ENCODE data around the gene KCNJ18.
"Not testable (repeated sequence)": the region's sequence is repeated elsewhere in the genome, so short reads cannot be mapped to it uniquely, and the experiment has no call there.

KCNJ18 gene

DNA sequence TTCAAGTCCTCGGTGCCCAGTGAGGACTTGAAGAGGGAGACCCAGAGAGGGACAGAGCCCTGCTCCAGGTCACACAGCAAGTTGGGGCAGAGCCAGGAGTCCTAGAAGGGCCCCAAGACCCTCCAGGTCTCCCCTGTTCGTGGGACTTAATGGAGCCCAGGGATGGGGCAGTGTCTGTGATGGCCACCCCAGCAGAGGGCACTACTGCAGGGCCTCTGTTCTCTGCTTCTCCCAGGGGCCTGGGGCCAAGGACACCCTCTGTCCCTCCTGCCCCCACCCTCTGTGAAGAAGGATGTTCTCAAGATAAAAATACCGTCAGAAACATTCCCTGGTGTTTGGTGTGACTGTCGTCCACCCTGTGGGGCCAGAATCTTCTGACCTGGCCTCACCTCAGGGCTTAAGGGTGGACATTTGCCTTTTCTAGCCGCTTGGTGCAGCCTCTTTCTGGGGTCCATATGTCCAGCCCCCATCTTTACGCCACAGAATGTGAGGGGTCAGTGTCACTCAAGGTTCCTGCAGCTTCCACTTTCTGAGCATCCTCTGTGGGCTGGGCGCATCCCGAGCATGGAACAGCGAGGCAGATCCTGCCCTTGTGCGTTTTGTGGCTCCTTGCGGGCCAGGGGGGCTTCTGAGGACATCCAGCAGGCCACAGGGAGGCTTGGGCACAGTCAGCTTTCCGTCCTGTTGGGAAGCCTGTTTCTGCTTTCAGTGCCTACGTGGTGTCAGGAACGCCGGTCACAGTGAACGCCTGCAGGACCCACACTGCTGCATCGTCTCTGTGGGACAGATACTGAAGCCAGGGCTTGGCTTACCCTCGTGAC, at the start of gene KCNJ18:
KCNJ18 (plus strand) TSS at position 641 of the 821 bp plus-strand sequence. CDS start 10,264 bp downstream, outside the sequence.
- DNase-seq, result not testable (repeated sequence)

DNA sequence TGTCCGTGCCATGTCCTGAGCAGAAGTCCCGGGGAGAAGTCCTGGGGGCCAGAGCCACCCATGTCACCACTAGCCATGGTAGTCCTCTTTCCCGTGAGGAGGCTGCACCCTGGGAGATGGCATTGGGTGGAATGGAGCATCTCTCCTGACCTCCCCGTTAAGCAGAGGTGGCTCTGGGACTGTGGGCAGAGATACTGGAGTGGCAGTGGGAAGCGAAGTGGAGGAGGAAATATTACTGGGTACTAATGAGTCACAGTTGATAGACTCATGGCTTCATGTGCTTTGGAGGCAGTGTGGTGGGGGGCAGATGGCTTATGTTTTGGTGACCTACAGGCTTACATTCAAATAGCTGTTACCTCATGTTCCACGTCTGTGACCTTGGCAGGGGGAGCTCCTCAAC, 44.2 kb upstream of the KCNJ18 start:
- DNase-seq, result not testable (repeated sequence)

DNA sequence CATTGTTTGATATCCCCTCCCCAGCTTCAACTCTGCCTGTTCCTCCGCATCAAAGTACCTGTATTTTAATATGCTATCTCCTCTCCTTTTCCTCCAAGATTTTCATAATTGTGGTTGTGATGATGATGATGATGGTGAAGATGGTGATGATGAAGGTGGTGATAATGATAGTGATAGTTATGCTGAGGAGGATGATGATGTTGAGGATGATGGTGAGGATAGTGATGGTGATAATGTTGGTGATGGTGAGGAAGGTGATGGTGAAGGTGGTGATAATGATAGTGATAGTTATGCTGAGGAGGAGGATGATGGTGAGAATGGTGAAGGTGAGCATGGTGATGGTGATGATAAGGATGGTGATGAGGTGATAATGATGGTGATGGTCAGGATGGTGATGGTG, 42.3 kb upstream of the KCNJ18 start:
- DNase-seq, result not testable (repeated sequence)

DNA sequence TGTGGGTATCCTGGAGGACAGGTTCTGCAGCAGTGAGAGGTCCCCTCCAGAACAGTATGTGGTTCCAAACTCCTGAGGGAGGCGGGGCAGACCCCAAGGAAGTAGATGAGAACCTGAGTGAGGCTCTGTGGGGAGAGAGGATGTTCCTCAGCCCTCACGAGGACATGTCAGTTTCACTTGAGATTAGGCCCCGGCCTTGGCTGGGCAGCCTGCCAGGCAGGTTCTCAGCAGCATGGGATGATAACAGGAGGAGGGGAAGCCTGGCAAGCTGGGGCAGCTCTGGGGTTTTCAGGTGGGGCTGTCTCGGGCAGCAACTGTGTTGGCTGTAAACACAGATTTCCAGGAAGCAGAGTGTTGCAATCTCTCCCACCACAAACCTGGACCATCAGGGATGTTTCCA, 40.3 kb upstream of the KCNJ18 start:
- not testable (repeated sequence) for DNase-seq

- not testable (repeated sequence) for DNase-seq
Observed at GRCh38 chr17:21653211-21653610, 39.1 kb upstream of the KCNJ18 start.

GRCh38 chr17:21656518-21657309, 35.6 kb upstream of the KCNJ18 start:
- not testable (repeated sequence) for DNase-seq

DNA sequence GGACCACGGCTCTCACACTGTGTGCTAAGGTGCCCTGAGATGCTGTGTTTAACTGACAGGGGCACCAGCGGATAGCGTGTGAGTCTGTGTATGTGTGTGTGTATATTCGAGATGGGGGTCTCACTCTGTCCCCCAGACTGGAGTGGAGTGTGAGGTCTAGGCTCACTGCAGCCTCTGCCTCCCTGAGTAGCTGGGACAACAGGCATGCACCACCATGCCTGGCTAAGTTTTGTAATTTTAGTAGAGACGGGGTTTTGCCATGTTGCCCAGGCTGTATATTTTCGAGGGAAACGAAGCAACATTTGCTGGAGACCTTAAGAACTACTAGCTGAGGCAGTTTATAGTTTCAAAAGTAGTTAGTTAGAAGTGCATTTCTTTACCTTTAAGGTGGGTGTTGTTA, 32.7 kb upstream of the KCNJ18 start:
- not testable (repeated sequence) for DNase-seq

DNA sequence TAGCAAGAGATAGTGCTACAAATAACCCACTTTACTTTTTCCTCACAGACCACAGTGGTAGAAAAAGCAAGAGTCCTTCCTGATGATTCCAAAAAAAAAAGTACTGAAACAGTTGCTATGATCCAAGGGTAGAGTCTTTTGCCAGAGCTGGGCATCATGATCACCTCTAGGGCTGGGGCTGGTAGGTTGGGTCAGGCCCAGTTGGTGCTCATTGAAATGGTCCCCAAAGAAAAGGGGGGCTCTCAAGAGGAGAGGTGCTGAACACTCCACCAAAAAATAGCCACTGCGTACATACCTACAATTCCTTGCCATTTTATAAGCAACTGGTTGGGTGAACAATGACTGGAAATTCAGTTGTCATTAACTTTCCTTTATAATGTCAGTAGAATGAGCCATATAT, 30.9 kb upstream of the KCNJ18 start:
- DNase-seq, result not testable (repeated sequence)

GRCh38 chr17:21663166-21663565, 29.2 kb upstream of the KCNJ18 start:
- not testable (repeated sequence) for DNase-seq

GRCh38 chr17:21663614-21664474, 28.5 kb upstream of the KCNJ18 start:
- not testable (repeated sequence) for DNase-seq

DNA sequence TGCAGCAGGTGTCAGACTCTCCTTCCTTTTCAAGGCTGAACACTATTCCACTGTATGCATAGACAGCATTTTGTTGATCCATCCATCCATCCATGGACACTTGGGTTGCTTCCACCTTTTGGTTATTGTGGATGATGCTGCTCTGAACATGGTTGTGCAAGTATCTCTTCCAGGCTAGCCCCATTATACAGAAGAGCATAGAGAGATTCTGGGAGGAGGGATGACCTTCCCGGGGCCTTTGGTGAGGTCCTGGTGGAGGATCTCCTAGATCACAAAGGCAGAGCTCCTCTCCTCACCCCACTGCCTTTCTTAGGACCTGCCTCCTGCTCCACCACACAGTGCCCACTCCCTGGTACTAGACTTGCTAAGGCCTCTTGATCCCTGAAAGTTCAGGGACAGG, 27.2 kb upstream of the KCNJ18 start:
- not testable (repeated sequence) for DNase-seq

GRCh38 chr17:21665935-21666493, 26.3 kb upstream of the KCNJ18 start:
- not testable (repeated sequence) for DNase-seq

DNA sequence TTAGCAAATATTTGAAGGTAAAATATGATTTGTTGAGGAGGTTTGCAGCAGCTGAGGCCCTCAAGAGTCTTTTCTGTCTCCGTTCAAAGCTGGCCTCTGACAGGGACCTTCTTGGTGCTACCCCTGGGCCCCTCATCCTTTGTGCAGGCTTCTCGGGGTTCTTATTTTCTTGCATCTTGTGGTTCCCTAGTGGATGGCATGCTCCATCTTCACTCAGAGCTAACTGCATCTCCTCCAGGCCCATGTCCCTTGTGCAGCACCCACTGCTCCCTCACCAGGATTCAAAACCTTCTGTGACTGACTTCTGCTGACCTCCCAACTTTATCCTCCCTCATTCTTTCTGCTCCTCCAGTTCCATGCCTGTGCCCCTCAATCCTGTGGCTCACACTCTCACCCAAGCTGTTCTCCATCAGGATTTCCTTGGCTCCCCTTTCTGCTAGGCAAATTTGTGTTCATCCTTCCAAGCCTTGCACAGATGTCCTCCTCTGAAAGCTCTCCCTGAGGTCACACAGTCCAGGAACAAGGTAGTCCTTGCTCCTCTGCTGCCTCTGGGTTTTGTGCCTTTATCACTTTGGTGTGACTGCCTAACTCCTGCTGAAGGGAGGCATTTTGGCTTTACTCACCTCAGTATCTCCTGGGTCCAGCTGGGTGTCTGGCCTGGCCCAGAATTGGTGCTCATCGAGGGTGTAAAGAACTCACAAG, 25.5 kb upstream of the KCNJ18 start:
- DNase-seq, result not testable (repeated sequence)

- DNase-seq, result not testable (repeated sequence)
Observed at GRCh38 chr17:21667413-21668117, 24.8 kb upstream of the KCNJ18 start.

DNA sequence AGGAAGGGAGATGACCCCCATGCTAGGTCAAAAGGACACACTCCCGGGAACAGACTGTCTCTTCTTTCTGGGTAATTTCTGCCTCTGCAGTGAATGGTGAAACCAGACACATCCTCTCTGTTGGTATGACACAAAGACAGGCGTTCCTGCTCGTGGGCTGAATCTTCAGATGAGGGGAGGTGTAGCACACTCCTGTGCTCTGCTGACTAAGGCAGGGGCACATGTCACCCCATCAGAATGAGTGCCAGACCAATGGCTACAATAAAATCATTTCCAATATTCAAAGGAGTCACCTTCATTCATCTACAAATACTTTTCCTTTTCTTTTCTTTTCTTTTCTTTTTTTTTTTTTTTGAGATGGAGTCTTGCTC, 24.2 kb upstream of the KCNJ18 start:
- not testable (repeated sequence) for DNase-seq

DNA sequence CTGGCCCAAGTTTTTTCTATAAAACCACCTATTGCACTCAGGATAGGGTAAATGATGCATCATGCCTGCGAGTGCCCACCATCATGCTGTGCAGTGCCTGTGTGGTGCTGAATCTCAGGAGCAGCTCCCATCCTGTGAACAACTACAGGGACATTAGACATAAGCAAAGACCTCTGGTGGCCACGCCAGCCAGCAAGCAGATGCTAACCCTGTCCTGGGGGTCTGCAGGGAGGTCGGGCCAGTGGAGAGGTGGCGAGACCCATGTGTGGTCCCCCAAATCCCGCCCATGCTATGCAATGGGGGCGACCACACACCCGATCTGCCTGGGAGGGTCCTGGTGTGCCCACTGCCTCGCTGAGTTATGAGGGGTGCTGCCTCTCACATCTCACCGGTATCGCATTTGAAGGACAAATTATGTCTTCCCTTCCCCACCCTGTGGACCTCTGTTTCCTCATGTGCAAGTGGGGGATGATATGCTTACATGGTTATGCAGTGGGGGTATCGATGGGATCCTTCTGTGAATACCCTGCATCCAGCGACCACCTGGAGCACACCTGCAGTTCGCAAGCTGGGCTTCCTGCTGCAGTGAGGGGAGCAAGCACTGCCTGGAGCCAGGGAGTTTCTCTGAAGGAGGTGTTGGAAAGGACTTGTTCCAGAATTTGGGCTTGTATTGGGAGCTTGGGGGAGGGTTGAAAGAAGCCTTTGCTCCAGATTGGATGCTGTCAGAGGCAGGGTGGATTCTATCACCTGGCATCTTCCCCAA, 23.4 kb upstream of the KCNJ18 start:
- not testable (repeated sequence) for DNase-seq

DNA sequence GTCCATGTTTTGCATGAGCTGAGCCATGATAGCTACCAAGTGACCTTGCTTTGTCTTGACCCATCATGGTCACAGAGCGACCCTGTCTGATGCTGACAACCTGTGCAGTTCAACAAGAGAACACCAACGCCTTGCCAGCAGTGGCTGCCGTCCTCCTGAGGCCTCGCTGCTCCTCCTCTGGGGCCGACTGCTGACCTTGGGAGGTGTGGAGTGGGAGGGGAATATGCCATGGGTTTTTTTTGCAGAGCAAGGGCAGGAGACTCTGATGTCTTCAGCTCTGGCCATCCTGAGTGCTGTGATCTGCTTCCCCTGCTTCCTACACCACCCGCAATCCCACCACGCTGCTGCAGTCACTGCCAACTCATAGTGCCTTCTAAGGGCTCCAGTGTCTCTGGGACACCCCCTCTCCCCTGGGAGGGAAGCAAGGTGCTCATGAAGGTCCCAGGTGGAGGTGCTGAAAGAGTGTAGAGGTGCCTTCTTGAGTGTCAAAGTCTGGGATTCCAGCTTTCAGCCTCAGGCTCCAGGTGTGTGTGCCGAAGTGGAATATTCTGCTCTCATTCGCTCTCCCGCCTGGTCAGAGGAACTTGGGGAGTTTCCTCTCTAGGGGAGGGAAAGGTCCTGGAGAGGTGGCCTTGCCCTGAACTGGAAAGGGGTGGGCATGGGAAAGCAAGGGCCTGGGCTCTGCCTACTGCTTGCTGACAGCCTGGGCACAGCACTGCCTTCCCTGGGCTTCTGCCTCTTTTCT, 22.5 kb upstream of the KCNJ18 start:
- DNase-seq, result not testable (repeated sequence)

DNA sequence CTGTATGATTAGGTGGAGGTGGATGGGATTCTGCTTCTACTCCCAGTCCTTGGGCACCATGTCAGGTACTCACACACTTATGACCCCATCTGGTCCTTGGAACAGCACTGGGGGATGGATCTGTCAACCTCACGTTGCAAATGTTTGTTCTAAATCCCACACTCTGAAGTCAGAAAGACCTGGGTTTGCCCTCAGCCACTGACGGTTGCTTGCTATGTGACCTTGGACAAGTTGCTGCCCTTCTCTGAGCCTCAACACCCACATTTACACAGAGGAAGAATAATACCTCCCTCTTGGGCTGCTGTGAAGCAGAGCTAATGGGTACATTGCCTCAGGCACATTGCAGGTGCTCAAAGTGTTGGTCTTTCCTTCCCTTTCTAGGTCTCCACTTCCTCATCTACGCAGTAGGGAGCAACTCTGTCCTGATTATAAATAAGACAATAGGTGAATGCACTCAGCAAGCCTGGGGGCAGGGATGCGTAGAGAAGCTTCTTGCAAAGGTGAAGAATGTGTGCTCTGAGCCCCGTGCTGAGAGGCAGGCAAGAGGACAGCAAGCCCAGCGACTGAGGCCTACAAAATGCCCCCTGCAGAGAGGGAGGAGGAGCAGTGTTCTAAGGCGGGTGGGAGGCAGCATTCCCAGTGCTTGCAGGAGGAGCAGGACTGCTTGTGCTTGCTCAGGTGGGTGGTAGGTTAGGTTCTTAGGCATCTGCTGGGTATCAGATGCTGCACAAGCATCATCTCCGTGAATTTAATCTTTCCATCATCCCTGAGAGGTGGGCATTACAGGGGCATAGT, 21.8 kb upstream of the KCNJ18 start:
- not testable (repeated sequence) for DNase-seq

DNA sequence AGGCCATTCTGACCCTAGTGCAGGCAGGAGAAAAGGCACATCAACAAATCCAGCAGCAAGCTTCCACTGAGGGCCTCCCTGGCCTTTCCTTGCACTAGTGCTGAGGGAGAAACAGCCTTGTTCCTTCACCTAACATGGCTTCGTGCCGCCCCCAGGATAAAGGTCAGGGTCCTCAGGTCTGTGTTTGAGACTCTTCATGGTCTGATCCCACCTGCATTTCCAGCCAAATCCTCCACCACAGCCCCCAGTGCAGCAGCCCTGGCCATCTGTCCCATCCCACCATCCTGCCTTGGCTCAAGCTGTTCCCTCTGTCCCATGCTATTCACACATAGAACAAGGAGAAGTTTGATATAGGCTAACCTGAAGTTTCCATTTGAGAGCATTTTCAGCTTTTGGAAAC, 20.9 kb upstream of the KCNJ18 start:
- DNase-seq, result not testable (repeated sequence)

Data from hippocampal formation (tissue), 2 donors.